ENCODE measurements around the gene MMRN2. TPM values are rescaled to one million over a fixed set of nuclear protein-coding genes. Genes with fewer than 3 reads are reported as not detected.
"Not testable (repeated sequence)": the region's sequence is repeated elsewhere in the genome, so short reads cannot be mapped to it uniquely, and the experiment has no call there.

MMRN2 gene
- polyA plus RNA-seq, 1 experiment: 0.69 TPM

GRCh38 chr10:86988520-86988919 lies 31.1 kb upstream of the MMRN2 start:
- ChIA-PET CTCF (interaction anchor here (1.1 to 1.4 kb wide), 2 partner anchors 8 to 68 kb away, joined by 3 read pairs; no protein-coding TSS in a partner anchor), POLR2A (interaction anchor here (1.1 kb wide), 1 partner anchor 17 kb away, joined by 3 read pairs; no protein-coding TSS in a partner anchor)
- TF ChIP-seq CTCF (IDR thresholded peaks at IDR 0.05; ENCODE audit: low read depth, low read length): no peak

DNA sequence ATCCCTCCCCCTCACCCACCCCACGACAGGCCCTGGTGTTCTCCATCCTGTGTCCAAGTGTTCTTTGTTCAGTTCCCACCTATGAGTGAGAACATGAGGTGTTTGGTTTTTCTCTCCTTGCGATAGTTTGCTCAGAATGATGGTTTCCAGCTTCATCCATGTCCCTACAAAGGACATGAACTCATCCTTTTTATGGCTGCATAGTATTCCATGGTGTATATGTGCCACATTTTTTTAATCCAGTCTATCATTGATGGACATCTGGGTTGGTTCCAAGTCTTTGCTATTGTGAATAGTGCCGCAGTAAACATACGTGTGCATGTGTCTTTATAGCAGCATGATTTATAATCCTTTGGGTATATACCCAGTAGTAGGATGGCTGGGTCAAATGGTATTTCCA lies 27.1 kb upstream of the MMRN2 start:
- H3K9me3 ChIP-seq (ENCODE audit: control insufficient read depth, insufficient read depth, low read length); H3K27me3 ChIP-seq (ENCODE audit: control insufficient read depth, insufficient read depth, low read length); CTCF ChIA-PET; H3K27ac ChIP-seq (ENCODE audit: low read depth, low read length); H3K4me3 ChIP-seq (ENCODE audit: low read depth, low read length); POLR2A ChIA-PET; DNase-seq (ENCODE audit: low read depth, low spot score): not testable (repeated sequence)

More at GRCh38 chr10:86988520-86988919, 31.1 kb upstream of the MMRN2 start:
- Histone ChIP-seq H3K9me3 (ENCODE audit: control insufficient read depth, insufficient read depth, low read length) (no peaks in the 10 kb centered on the region), H3K4me3 (ENCODE audit: low read depth, low read length) (no peak overlapping the region), H3K27ac (ENCODE audit: low read depth, low read length) (no peak overlapping the region), H3K27me3 (ENCODE audit: control insufficient read depth, insufficient read depth, low read length) (no peaks in the 10 kb centered on the region)
- DNase-seq (ENCODE audit: low read depth, low spot score): no peak

GRCh38 chr10:86981716-86982115 lies 24.3 kb upstream of the MMRN2 start:
- Histone ChIP-seq H3K9me3 (ENCODE audit: control insufficient read depth, insufficient read depth, low read length) (no peaks in the 10 kb centered on the region), H3K27ac (ENCODE audit: low read depth, low read length) (no peak overlapping the region), H3K27me3 (ENCODE audit: control insufficient read depth, insufficient read depth, low read length) (no peaks in the 10 kb centered on the region), H3K4me3 (ENCODE audit: low read depth, low read length) (no peak overlapping the region)
- POLR2A ChIA-PET: no interaction called here
- no peak for DNase-seq (ENCODE audit: low read depth, low spot score)
- CTCF ChIA-PET: no interaction called here
- TF ChIP-seq CTCF (IDR thresholded peaks at IDR 0.05; ENCODE audit: low read depth, low read length): no peak

GRCh38 chr10:86981020-86981419 lies 23.6 kb upstream of the MMRN2 start:
- CTCF ChIA-PET; H3K27ac ChIP-seq (ENCODE audit: low read depth, low read length); POLR2A ChIA-PET; H3K9me3 ChIP-seq (ENCODE audit: control insufficient read depth, insufficient read depth, low read length); H3K27me3 ChIP-seq (ENCODE audit: control insufficient read depth, insufficient read depth, low read length); H3K4me3 ChIP-seq (ENCODE audit: low read depth, low read length); DNase-seq (ENCODE audit: low read depth, low spot score): not testable (repeated sequence)

DNA sequence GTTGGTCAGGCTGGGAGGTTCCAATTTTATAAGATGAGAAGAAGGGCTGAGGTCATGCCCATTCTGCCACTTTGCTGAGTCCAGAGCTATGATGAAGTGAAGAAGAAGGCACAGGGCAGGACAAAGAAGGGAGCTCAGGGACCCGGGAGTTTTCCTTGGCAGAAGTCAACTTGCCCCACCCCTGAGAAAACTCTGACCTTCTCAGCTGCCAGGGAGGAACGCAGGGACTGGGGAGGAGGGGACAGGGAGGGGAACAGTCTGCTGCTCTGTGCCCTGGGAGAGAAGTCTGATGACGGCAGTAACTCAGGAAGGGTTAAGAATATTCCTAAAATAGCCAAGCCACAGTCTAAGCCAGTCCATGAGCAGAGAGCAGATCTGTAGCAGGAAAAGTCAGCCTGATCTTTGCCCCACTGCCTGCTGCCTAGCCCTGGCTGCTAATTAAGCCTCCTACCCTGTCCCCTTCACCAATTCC lies 22.6 kb upstream of the MMRN2 start:
- no peak overlapping the region for H3K4me3 ChIP-seq (ENCODE audit: low read depth, low read length)
- H3K27ac ChIP-seq (ENCODE audit: low read depth, low read length): no peak overlapping the region
- no peaks in the 10 kb centered on the region for H3K9me3 ChIP-seq (ENCODE audit: control insufficient read depth, insufficient read depth, low read length)
- DNase-seq (ENCODE audit: low read depth, low spot score): no peak
- ChIA-PET CTCF (no interaction called here), POLR2A (no interaction called here)
- no peaks in the 10 kb centered on the region for H3K27me3 ChIP-seq (ENCODE audit: control insufficient read depth, insufficient read depth, low read length)
- TF ChIP-seq CTCF (IDR thresholded peaks at IDR 0.05; ENCODE audit: low read depth, low read length): no peak

GRCh38 chr10:86979296-86979818 lies 21.9 kb upstream of the MMRN2 start:
- ChIA-PET CTCF (no interaction called here), POLR2A (no interaction called here)
- H3K27me3 ChIP-seq (ENCODE audit: control insufficient read depth, insufficient read depth, low read length): no peaks in the 10 kb centered on the region
- no peak for TF ChIP-seq CTCF (IDR thresholded peaks at IDR 0.05; ENCODE audit: low read depth, low read length)
- no peak overlapping the region for H3K27ac ChIP-seq (ENCODE audit: low read depth, low read length)
- no peak for DNase-seq (ENCODE audit: low read depth, low spot score)
- H3K9me3 ChIP-seq (ENCODE audit: control insufficient read depth, insufficient read depth, low read length): no peaks in the 10 kb centered on the region
- H3K4me3 ChIP-seq (ENCODE audit: low read depth, low read length): no peak overlapping the region

- DNase-seq (ENCODE audit: low read depth, low spot score); H3K4me3 ChIP-seq (ENCODE audit: low read depth, low read length); H3K27ac ChIP-seq (ENCODE audit: low read depth, low read length); H3K9me3 ChIP-seq (ENCODE audit: control insufficient read depth, insufficient read depth, low read length); CTCF ChIA-PET; H3K27me3 ChIP-seq (ENCODE audit: control insufficient read depth, insufficient read depth, low read length); POLR2A ChIA-PET: not testable (repeated sequence)
Measured at GRCh38 chr10:86978457-86978856, 21.0 kb upstream of the MMRN2 start.
